IPS-20b (cell line): ENCODE data around the gene PPP1R14C.
"Not testable (repeated sequence)": the region's sequence is repeated elsewhere in the genome, so short reads cannot be mapped to it uniquely, and the experiment has no call there.

Experiments
- H3K27ac ChIP-seq: one replicate; pipeline ENCODE4 v1.5.1; 2013; ENCODE audit warnings: low read length
- H3K27me3 ChIP-seq: 2 replicates; pipeline ENCODE4 v1.6.1; 2013; ENCODE audit warnings: mild to moderate bottlenecking, low read length, inconsistent platforms; ENCODE audit not compliant: insufficient read depth
- H3K36me3 ChIP-seq: 2 replicates; pipeline ENCODE4 v1.6.1; 2013; ENCODE audit warnings: low read depth, mild to moderate bottlenecking, inconsistent platforms, low read length, moderate library complexity; ENCODE audit not compliant: insufficient read depth
- H3K4me1 ChIP-seq: 2 replicates; pipeline ENCODE4 v1.6.1; 2013; ENCODE audit warnings: mild to moderate bottlenecking, control low read depth, inconsistent platforms, low read length, moderate library complexity; ENCODE audit not compliant: insufficient read depth
- H3K4me3 ChIP-seq: 2 replicates; pipeline ENCODE4 v1.5.1; 2013; ENCODE audit warnings: mild to moderate bottlenecking, low read length, inconsistent platforms
- H3K9ac ChIP-seq: 2 replicates; pipeline ENCODE4 v1.6.1; 2013; ENCODE audit warnings: low read depth, mild to moderate bottlenecking, inconsistent platforms, low read length, moderate library complexity
- H3K9me3 ChIP-seq: 2 replicates; pipeline ENCODE4 v1.6.1; 2013; ENCODE audit warnings: mild to moderate bottlenecking, low read depth, low read length, inconsistent platforms; ENCODE audit not compliant: insufficient read depth

PPP1R14C gene

DNA sequence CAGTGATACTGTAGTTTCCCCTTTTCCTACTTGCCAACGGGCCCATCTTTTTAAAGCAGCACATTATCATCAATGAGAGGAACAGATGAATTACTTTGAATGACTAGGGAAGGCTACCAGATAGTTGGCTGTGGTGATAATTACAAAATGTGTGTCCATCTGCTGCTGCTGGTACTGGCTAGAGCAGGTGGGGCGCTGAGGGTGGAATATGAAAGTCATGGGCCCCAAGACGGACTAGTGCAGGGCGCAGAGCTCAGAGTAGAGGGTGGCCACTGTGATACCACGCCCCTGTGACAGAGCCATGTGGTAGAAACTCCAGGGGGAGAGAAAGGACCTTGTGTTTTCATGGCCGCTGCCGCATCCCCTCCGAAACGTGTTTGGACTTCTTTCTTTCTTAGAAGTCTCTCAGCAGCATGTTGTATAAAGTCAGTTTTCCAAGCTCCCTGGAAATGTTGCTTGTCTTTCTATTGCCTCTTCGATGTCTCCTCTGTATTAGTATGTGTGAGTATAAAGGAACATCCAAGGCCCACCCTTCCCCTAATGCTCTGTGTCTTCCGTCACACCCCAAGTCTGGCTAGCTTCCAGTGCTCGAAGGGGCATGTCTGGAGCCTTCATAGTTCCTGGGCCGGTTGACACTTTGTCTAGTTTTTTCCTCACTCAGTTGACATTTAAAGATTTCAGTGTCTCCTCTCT is 88.1 kb downstream of the PPP1R14C start:
- no peak overlapping the region for H3K4me3 ChIP-seq
- H3K27ac ChIP-seq = no peak overlapping the region
- H3K9ac ChIP-seq = no peak overlapping the region

GRCh38 chr6:150231525-150231850 is 88.6 kb downstream of the PPP1R14C start:
- Histone ChIP-seq H3K27me3 (peaks cover 28% of the 10 kb centered on the region), H3K4me3 (no peak overlapping the region), H3K4me1 (peaks cover 6% of the 10 kb centered on the region; the same call in 1 of the 2 replicates), H3K36me3 (no peaks in the 10 kb centered on the region), H3K27ac (no peak overlapping the region), H3K9ac (no peak overlapping the region), H3K9me3 (no peaks in the 10 kb centered on the region)

More for the DNA sequence above, 88.1 kb downstream of the PPP1R14C start:
- Histone ChIP-seq H3K27me3 (peaks cover 28% of the 10 kb centered on the region), H3K4me1 (peaks cover 12% of the 10 kb centered on the region; the same call in 1 of the 2 replicates), H3K36me3 (no peaks in the 10 kb centered on the region), H3K9me3 (no peaks in the 10 kb centered on the region)

- no peaks in the 10 kb centered on the region; the same call in 1 of the 2 replicates for H3K9me3 ChIP-seq
- H3K4me1 ChIP-seq = no peaks in the 10 kb centered on the region
- H3K27me3 ChIP-seq = peaks cover 13% of the 10 kb centered on the region
- no peaks in the 10 kb centered on the region for H3K36me3 ChIP-seq
- no peak overlapping the region for H3K9ac ChIP-seq
- no peak overlapping the region for H3K4me3 ChIP-seq
- no peak overlapping the region for H3K27ac ChIP-seq
Observed at GRCh38 chr6:150233843-150234269, 91.0 kb downstream of the PPP1R14C start.

DNA sequence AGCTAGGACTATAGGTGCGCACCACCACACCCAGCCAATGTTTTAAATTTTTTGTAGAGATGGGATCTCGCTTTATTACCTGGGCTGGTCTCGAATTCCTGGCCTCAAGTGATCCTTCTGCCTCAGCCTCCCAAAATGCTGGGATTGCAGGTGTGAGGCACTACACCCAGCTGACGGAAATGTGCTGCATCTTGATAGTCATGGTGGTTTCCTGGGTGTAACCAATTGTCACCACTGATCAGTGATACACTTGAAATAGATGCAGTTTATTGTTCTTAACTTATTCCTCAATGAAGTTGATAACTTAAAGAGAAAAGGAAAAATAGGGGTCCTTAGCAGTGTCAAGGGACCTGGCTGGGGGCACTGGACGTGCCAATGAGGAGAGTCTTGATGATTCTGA is 92.4 kb downstream of the PPP1R14C start:
- H3K4me3 ChIP-seq = no peak overlapping the region
- H3K36me3 ChIP-seq = no peaks in the 10 kb centered on the region
- peaks cover 3% of the 10 kb centered on the region; the same call in 1 of the 2 replicates for H3K27me3 ChIP-seq
- H3K27ac ChIP-seq = no peak overlapping the region
- H3K9me3 ChIP-seq = no peaks in the 10 kb centered on the region; the same call in 1 of the 2 replicates
- H3K4me1 ChIP-seq = no peaks in the 10 kb centered on the region
- no peak overlapping the region for H3K9ac ChIP-seq

DNA sequence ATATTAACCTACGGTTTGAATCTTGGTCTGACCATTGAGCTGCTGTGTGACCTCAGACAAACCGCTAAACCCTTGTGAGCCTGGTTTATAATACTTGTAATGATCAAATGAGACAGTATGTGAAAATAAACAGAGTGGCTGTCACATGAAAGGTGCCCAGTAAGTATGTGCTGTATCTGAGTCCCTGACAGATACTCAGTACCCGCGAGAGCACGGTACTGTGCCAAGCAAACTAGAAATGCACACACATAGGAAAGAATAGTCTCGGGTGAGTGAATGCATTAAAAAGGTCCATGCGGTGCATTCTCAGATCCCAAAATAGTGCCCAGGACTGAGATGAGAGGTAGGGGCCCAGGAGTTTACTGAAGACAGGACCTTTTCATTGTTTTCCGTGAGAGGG is 93.3 kb downstream of the PPP1R14C start:
- Histone ChIP-seq H3K9ac (no peak overlapping the region), H3K9me3 (no peaks in the 10 kb centered on the region; the same call in 1 of the 2 replicates), H3K36me3 (no peaks in the 10 kb centered on the region), H3K4me3 (no peak overlapping the region), H3K27ac (no peak overlapping the region), H3K27me3 (no peaks in the 10 kb centered on the region), H3K4me1 (no peaks in the 10 kb centered on the region)

- no peaks in the 10 kb centered on the region; the same call in 1 of the 2 replicates for H3K9me3 ChIP-seq
- no peaks in the 10 kb centered on the region for H3K36me3 ChIP-seq
- H3K4me3 ChIP-seq = no peak overlapping the region
- H3K27me3 ChIP-seq = no peaks in the 10 kb centered on the region
- H3K9ac ChIP-seq = no peak overlapping the region
- no peaks in the 10 kb centered on the region for H3K4me1 ChIP-seq
- no peak overlapping the region for H3K27ac ChIP-seq
Observed at GRCh38 chr6:150236544-150236943, 93.7 kb downstream of the PPP1R14C start.

DNA sequence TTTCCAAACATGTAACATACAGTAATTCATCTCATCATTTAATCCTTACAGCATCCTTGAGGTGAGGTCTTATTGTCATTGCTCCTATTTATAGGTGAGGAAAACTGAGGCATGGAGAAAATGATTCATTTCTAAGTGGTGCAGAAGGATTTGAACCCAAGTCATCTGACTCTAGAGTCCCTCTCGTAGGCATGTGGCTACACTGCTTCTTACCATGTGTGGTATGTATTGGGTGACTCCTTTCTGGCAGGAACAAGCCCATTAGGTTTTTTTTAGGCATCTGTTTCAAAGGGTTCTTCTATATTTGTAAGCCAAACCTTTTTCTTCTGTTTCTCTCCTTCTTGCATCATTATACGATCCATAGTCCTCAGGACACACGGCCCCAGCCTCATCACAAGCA is 94.8 kb downstream of the PPP1R14C start:
- no peak overlapping the region for H3K27ac ChIP-seq
- H3K36me3 ChIP-seq = no peaks in the 10 kb centered on the region
- no peaks in the 10 kb centered on the region; the same call in 1 of the 2 replicates for H3K9me3 ChIP-seq
- no peaks in the 10 kb centered on the region for H3K4me1 ChIP-seq
- no peak overlapping the region for H3K9ac ChIP-seq
- H3K4me3 ChIP-seq = no peak overlapping the region
- no peaks in the 10 kb centered on the region for H3K27me3 ChIP-seq

- H3K4me1 ChIP-seq = no peaks in the 10 kb centered on the region
- H3K9me3 ChIP-seq = no peaks in the 10 kb centered on the region; the same call in 1 of the 2 replicates
- H3K27ac ChIP-seq = no peak overlapping the region
- H3K27me3 ChIP-seq = no peaks in the 10 kb centered on the region
- H3K9ac ChIP-seq = no peak overlapping the region
- no peaks in the 10 kb centered on the region for H3K36me3 ChIP-seq
- H3K4me3 ChIP-seq = no peak overlapping the region
Observed at GRCh38 chr6:150238336-150238741, 95.5 kb downstream of the PPP1R14C start.

DNA sequence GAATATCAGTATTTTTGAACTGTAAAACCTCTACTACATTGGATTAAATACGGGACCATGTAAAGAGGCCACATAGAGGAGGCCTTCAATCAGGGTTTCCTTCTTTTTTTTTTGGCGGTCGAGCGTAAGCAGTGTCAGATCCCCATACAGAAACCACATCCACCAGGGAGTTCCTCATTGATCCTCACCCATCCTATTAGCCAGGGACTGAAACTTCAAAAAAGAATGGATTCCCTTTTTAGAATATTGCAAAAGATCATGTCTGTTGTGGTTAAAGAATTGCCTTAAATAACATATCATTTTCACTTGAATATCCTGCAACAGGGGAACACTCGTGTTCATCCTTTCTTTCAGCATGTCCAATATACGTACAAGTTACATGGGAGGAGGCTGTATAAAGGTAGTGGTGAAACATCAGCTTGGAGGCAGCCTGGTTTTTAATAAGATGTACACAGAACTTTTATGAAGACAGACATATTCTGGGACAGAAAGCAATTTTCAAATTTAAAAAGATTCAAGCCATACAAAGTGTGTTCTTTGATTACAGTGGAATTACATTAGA is 96.1 kb downstream of the PPP1R14C start:
- no peaks in the 10 kb centered on the region; the same call in 1 of the 2 replicates for H3K9me3 ChIP-seq
- no peaks in the 10 kb centered on the region for H3K4me1 ChIP-seq
- H3K27me3 ChIP-seq = no peaks in the 10 kb centered on the region
- H3K27ac ChIP-seq = no peak overlapping the region
- H3K36me3 ChIP-seq = no peaks in the 10 kb centered on the region
- H3K9ac ChIP-seq = no peak overlapping the region
- no peak overlapping the region for H3K4me3 ChIP-seq

DNA sequence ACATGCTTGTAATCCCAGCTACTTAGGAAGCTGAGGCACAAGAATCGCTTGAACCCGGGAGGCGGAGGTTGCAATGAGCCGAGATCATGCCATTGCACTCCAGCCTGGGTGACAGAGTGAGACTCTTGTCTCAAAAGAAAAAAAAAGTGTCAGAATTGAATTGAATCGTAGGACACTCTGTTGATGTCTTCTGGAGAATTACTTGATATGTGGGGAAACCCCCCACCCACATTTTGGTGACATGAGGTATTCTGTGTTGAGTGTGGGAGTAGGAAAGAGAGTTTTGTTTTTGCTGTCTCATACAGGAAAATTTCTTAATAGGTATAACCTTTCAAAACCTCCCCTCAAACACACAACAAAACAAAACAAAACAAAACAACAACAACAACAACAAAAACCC is 98.9 kb downstream of the PPP1R14C start:
- not testable (repeated sequence) for H3K27ac ChIP-seq, H3K9me3 ChIP-seq, H3K4me1 ChIP-seq, H3K4me3 ChIP-seq, H3K36me3 ChIP-seq, H3K9ac ChIP-seq, H3K27me3 ChIP-seq

DNA sequence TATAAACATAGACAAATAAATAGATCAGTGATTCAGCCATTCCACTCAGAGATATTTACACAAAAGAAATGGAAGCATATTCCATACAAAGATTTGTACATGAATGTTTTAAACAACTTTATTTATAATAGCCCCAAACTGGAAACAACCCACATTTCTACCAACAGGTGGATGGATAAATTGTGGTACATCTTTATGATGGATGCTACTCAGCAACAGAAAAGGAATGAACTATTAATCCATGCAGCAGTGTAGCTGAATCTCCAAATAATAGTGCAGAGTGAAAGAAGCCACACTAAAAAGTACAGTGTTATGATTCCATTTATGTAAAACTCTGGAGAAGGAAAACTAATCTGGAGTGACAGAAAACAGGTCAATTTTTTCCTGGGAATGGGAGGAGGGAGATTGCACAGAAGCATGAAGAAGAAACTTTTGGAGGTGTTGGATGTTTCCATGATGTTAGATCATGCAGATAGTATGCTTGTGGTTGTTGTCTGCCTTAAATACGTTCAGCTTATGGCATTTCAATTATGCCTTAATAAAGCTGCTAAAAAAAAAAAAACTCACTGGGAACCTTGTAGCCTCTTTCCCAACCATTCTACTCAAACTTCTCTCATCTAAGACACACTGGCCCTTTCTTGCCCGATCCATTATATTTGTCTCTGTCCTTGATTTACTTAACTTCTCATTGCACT is 100.9 kb downstream of the PPP1R14C start:
- H3K36me3 ChIP-seq = no peaks in the 10 kb centered on the region
- no peaks in the 10 kb centered on the region for H3K27me3 ChIP-seq
- H3K4me3 ChIP-seq = no peak overlapping the region
- peaks cover 18% of the 10 kb centered on the region for H3K9me3 ChIP-seq
- no peaks in the 10 kb centered on the region for H3K4me1 ChIP-seq
- H3K9ac ChIP-seq = no peak overlapping the region
- H3K27ac ChIP-seq = no peak overlapping the region
